Measurements from ENCODE around the gene DYSF. TPM values are rescaled to one million over a fixed set of nuclear protein-coding genes. Genes with fewer than 3 reads are reported as not detected.

DYSF gene
- total RNA-seq, 1 donor from 2014 or later = 21.8 TPM

Other genes starting within 250 kb of the DYSF start
- 25.6 TPM for gene PAIP2B, start 226.5 kb upstream of the DYSF start, total RNA-seq
- 211 TPM for gene ZNF638, start 121.8 kb upstream of the DYSF start, total RNA-seq

Measured in sciatic nerve (tissue), 1 donor.